NCI-H446 treated with DMSO at 0.1 percent for 48 hours (cell line): Measurements from ENCODE around the gene MTFMT.
"Not testable (repeated sequence)": the region's sequence is repeated elsewhere in the genome, so short reads cannot be mapped to it uniquely, and the experiment has no call there.

Source experiments
- DNase-seq: peaks from one replicate; lab custom pipeline; 2025; lab: John Stamatoyannopoulos, UW

MTFMT gene

DNA sequence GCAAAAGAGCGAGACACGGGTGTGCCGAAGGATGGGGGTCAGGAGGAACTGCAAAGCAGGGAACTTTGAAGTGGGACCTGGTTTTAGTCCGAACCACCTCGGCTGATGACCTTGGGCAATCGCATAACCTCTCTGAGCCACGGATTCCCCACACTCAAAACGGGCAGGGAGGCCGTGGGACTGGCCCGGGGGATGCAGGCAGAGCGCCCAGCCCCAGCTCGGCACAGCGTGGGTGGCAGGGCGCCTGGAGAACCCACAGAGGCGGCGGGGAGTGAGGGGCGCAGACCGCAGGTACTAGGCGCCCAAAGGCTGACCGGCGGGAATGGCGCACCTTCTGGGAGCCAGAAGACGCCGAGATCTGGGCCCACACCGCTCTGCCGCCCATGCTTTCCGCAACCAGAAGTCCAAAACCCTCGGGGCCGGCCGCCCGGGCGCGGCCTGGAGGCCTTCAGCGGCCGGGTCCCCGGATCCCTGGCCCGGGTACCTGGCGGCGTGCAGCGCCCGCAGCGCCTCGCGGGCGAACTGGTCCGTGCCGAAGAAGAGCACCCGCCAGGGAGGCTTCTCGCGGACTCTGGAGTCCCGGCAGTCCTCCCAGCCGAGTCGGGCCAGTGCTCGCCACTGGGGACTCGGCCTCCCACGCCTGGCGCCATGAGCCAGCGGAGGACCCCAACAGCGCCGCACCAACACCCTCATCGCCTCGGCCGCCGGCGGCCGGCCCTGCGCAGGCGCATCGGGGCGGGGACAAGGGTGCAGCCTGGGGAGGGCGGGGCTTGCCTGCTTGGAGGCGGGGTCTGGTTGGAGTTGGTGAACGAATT lies at the start of gene MTFMT:
MTFMT (minus strand) TSS at position 719 of the 815 bp plus-strand sequence; CDS start at position 693, 26 bp downstream.
- peak; percentile 18 for DNase-seq

DNA sequence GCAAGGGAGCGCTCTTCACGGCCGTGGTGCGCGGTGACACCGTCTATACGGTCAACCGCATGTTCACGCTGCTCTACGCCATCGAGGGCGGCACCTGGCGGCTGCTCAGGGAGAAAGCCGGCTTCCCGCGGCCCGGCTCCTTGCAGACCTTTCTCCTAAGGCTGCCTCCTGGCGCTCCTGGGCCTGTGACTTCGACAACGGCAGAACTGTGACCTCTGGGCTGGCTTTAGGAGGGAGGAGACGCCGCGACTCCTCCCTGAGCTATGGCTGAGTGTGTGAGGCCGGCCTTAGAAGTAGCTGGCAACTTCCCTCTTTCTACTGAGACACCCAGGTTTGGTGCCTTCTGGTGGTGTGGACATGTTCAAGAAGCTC lies 48.5 kb upstream of the MTFMT start:
- DNase-seq, result no peak

DNA sequence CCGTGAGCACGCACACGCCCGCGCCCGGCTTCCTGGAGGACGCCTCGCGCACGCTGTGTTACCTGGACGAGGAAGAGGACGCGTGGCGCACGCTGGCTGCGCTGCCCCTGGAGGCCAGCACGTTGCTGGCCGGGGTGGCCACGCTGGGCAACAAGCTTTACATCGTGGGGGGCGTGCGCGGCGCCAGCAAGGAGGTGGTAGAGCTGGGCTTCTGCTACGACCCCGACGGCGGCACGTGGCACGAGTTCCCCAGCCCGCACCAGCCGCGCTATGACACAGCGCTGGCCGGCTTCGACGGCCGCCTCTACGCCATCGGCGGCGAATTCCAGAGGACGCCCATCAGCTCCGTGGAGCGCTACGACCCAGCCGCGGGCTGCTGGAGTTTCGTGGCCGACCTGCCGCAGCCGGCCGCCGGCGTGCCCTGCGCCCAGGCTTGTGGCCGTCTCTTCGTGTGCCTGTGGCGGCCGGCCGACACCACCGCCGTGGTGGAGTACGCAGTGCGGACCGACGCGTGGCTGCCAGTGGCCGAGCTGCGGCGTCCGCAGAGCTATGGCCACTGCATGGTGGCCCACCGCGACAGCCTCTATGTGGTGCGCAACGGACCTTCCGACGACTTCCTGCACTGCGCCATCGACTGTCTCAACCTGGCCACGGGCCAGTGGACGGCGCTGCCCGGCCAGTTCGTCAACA lies 48.0 kb upstream of the MTFMT start:
- DNase-seq, result no peak

DNA sequence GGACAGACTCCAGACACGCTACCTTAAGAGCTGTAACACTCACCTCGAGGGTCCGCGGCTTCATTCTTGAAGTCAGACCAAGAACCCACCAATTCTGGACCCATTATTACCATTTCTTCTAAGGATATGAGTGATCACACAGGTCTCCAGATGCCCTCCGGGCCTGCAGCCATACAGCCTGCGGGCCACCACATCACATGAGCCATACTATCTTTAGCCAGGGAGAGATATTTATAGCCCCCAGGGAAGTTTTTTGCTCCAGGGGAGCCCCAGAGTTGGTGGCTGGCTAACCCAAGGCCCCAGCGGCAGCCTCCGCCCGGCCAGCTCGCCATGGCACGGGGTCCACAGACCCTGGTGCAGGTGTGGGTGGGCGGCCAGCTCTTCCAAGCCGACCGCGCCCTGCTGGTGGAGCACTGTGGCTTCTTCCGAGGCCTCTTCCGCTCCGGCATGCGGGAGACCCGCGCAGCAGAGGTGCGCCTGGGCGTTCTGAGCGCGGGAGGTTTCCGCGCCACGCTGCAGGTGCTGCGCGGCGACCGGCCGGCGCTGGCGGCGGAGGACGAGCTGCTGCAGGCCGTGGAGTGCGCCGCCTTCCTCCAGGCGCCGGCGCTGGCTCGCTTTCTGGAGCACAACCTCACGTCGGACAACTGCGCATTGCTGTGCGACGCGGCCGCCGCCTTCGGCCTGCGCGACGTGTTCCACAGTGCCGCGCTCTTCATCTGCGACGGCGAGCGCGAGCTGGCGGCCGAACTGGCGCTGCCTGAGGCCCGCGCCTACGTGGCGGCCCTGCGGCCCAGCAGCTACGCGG lies 47.2 kb upstream of the MTFMT start, which contains the start of gene KBTBD13:
KBTBD13 (plus strand) TSS at position 261 of the 805 bp plus-strand sequence; CDS start at position 331, 70 bp downstream.
- no peak for DNase-seq

DNA sequence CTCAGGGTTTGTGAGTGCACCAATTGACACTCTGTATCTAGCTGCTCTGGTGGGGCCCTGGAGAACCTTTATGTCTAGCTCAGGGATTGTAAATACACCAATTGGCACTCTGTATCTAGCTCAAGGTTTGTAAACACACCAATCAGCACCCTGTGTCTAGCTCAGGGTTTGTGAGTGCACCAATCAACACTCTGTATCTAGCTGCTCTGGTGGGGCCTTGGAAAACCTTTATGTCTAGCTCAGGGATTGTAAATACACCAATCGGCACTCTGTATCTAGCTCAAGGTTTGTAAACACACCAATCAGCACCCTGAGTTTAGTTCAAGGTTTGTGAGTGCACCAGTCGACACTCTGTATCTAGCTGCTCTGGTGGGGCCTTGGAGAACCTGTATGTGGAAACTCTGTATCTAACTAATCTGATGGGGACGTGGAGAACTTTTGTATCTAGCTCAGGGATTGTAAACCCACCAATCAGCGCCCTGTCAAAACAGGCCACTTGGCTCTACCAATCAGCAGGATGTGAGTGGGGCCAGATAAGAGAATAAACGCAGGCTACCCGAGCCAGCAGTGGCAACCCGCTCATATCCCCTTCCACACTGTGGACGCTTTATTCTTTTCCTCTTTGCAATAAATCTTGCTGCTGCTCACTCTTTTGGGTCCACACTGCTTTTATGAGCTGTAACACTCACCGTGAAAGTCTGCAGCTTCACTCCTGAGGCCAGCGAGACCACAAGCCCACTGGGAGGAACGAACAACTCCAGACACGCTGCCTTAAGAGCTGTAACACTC lies 46.4 kb upstream of the MTFMT start:
- DNase-seq, result not testable (repeated sequence)

DNA sequence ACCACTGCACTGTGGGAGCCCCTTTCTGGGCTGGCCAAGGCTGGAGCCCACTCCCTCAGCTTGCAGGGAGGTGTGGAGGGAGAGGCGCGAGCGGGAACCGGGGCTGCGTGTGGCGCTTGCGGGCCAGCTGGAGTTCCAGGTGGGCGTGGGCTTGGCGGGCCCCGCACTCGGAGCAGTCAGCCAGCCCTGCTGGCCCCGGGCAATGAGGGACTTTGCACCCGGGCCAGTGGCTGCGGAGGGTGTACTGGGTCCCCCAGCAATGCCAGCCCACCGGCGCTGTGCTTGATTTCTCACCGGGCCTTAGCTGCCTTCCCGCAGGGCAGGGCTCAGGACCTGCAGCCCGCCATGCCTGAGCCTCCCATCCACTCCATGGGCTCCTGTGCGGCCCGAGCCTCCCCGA lies 45.5 kb upstream of the MTFMT start:
- not testable (repeated sequence) for DNase-seq

DNA sequence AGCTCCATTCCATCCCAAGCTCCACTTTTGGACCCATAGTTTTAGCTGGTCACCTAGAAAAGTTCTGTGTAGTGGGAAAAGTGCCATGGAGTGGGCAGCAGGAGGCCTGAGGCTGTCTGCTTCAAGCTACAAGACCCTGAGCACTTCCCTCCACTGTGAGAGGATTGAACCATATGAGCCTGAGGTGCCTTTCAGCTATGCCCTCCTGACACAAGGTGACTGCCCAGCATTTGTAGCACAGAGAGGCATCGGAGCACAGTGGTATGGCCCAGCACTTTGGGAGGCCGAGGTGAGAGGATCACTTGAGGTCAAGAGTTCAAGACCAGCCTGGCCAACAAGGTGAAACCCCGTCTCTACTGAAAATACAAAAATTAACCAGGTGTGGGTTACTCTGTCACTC lies 43.2 kb upstream of the MTFMT start:
- DNase-seq, result no peak

DNA sequence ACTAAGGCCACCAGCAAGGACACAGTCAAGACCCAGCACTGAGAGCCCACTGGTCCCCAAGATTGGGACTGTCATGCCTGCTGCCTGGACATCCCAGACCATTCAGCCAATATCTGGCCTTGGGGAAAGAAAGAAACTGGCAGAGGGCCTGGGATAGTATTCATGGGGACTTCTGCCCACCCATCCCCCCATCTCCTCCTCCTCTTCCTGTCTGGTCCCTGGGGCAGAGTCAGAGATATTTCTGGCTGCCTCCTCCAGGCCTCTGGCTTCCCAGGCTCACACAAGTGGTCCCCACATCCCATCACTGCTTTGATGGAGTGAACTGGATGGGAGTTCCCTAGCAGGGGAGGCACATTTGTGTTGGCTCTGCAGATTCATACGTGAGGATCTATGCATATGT lies 42.6 kb upstream of the MTFMT start:
- no peak for DNase-seq

DNA sequence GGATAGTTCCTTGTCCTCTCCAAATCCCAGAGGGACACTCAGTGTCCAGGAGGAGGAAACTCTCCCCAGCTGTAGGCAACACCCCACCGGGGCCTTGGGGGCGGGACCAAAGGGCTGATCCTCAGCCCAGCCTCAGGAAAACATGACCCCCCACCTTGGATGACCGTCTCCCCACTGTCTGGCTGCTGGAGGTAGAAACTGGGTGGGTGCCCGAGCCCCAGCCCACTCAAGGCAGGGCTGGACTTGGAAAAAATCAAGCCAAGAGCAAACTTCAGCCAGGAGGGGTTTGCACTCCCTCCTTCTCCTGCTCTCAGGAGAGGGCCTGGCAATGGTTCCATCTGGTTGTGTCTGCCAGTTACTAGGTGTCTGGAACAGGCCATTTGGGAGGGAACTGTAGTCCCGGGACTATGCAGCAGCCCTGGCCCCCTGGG lies 42.0 kb upstream of the MTFMT start:
- no peak for DNase-seq

DNA sequence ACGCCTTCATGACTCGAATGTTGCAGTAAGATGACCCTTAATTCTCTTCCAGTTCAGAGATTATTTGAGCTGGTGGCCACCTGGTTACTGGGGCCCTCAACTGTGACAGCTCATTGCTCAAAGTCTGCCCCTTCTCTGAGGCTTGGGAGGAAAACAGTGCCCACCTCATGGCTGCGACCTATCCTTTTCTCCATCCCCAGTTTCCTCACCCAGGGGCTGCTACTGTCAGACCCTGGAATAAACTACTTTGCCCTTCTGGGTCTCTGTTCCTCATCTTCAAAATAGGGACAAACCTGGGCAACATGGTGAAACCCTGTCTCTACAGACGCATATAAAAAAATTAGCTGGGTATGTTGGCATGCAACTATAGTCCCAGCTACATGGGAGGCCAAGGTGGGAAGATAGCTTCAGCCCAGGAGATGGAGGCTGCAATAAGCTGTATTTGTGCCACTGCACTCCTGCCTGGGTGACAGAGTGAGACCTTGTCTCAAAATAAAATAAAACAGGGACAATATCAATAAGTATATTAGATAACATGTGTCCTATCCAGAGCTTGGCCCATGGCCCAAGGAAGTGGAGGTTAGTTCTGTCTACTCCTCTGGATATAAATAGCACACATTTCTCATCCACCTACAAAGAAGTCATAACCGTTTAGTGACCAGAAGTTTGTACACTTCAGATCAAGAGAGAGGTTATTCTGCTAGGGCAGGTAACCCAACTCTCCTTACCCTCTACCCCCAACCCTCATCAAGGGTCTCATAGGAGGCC lies 40.5 kb upstream of the MTFMT start:
- DNase-seq, result no peak

DNA sequence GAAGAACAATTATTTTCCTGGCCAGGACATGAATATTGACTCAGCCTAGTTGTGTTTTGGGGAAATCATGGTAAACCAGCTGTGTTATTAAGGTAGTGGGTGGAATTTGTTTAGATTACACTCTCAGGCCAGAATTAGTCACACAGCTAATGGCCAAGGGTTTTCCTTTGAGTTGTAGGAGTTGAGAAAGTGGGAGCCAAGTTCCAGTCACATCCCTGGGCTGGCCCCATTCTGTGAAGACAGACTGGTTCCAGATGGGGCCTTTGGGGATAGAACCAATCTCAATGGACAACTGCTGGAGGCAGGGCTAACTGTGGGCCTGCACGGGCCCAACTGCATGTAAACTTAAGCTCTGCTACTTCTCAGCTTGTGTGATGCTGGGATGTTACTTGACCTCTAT lies 39.7 kb upstream of the MTFMT start:
- no peak for DNase-seq

DNA sequence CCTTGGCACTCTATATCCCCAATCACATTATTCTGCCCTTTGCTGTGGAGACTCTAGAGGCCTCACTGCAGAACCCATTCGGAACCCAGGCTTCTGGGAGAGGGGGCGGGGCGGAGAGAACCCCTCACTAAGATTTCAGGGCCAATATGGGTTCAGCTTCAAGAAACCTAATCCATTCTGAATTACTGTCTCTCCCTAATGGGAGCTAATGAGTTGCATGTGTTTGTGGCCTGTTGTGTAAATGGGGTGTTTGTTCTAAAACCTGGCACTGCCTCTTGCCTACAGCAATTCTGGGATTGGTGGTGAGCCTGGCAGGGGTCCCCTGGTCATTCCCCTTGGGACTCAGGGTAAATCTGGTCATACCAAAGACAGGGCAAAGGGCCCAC lies 39.0 kb upstream of the MTFMT start:
- DNase-seq, result no peak

DNA sequence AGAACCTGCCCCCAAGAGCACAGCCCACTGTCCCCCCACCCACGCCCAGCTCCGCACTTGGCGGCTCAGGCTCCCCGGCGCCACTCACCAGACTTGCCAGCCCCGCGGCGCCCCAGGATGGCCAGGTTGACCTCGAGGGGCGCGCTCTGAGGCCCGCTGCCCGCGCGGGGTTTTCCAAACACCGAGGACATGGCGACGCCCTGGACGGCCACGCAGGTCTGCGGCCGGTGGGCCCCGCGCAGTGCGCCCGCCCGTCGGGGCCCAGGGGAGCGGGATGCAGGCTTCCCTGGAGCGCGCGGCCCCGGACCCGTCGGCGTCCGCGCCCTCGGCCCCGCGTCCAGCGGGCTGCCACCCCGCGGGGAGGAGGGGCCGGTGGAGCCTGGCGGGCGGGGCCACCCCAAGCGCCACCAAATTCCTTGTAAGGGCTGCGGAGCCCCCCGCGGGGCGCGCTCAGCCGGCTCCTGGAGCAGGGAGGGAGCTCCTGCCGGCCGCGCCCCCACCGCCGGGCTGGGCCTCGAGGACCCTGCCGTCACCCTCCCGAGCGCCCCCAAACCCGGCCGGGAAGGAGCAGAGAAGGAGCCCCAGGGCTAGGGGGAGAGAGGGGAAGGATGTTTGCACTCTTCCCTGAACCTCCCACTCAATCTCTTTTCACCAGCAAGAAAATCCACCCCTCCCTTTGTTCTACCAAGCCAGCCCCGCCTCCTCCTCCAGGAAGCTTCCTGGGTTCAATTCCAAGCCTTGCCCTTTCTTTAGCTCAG lies 38.4 kb upstream of the MTFMT start, which contains the start of gene RASL12:
RASL12 (minus strand) TSS at position 347 of the 758 bp plus-strand sequence; CDS start at position 191, 156 bp downstream.
- DNase-seq, result no peak

DNA sequence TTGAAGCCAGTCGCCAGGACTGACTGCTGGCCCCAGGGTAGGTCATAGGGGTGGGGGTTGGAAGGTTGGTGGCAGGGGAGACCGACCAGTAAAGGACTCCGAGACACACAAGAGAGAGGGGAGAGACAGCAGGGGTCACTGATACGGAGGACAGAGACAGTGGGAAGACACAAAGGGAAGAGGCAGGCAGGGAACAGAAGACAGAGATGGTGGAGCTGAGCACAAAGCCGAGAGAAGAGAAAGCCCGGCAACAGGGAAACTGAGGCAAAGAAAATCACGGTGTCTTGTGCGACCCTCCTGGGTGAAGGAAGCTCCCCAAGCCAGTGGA lies 37.8 kb upstream of the MTFMT start:
- DNase-seq, result no peak

DNA sequence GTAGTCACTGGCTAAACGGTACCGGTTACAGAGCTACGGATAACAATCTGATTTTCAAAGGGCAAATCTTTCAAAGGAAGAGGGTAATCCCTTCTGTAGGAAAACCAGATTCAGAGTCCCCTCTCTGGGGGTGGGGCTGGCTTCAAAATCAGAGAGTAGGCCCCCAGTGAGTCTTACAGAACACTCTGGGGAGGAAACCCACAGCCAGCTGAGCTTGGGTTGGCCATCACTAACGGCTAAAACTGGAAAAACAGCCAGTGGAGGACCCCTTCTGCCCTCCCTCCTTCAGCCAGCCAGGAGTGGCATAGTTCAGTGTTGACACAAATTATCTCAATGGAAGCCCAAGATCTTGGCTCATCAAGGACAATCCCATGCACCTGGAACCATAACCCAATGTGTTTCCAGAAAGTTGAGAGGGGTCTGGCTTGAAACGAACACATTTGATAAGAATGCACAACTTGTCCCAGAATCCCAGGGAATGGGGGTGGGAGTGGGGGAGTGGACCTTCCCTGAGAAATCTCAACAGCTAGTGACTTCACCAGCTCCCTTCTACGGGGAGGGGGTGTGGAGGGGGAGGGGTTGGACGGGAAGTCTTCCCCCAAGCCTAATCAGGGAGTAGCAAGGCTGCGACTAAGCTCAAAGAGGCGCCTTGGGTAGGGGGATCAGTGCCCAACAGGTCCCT lies 37.3 kb upstream of the MTFMT start:
- no peak for DNase-seq

DNA sequence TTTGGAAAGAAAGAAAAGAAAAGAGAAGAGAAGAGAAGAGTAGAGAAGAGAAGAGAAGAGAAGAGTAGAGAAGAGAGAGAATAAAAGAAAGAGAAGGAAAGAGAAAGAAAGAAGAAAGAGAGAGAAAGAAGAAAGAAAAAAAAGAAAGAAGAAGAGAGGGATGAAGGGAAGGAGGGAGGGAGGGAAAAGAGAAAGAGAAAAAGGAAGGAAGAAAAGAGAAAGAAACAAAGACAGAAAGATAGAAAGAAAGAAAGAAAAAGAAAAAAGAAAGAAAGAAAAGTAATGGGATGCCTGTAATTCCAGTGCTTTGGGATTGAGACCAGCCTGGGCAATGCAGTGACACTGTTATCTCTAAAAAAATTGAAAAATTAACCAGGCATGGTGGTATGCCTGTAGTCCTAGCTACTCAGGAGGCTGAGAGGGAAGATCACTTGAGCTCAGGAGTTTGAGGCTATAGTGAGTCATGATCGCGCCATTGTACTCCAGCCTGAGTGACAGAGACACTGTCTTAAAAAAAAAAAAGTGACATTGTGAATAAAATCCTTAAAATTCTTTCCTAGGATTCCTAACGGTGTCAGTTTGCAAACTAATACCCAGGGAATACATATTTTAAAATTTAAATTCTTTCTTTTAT lies 36.7 kb upstream of the MTFMT start:
- DNase-seq, result no peak

DNA sequence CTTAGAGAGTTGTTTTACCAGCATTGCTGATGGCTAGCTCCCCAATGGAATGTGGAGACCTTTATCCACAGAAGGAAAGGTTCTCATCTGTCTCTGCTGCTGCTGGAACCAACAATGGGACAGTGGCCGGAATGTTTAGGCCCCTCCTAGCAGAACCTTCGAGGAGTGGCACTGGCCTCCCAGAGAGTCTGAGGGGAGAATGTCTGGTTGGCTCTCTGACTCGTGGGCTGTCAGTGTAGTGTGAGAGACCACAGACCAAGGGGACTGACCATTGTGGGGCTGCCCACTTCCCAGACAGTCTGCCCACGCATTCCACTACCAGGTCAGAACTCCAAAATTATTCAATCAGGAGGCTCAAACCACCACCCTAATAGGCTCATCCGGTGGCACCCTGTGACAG lies 33.3 kb upstream of the MTFMT start:
- no peak for DNase-seq

DNA sequence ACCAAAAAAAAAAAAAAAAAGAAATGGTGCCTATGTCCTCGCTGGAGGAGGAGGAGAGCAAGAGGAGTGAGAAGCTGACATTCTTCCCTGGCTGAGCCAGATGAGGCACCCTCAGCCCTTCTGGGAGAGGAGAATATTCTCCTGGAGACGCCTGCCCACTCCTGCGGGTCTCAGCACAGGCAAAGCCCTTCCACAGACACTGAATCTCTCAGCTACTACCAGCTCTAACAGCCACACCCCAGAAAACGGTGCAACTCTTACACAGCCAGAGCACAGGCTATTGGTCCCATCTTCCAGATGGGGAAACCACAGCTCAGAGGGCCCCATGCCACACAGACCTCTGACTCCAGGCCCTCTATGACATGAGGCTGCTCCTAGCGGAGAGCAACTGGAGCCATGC lies 32.6 kb upstream of the MTFMT start:
- DNase-seq, result no peak
